Bronchial smooth muscle cell (primary cell): ENCODE data around the gene PCDHA8. TPM values are rescaled to one million over a fixed set of nuclear protein-coding genes. Genes with fewer than 3 reads are reported as not detected.

Source experiments
- total RNA-seq: library from RNA; depleted of rRNA; stranded (reverse); fragments of >200 nt; gene quantifications from 2 replicates; pipeline ENCODE4 v1.2.1, GENCODE V29; 2014

PCDHA8 gene
- total RNA-seq, 1 donor from 2014 or later: 0.16 TPM

Other genes starting within 250 kb of the PCDHA8 start
- gene CD14, start 208.0 kb upstream of the PCDHA8 start, total RNA-seq: 0.32 TPM in 1 of 2 replicates, not detected in the other
- gene TMCO6, start 201.7 kb upstream of the PCDHA8 start, total RNA-seq: 6.2 and 6.8 TPM in 2 replicates
- 94.2 and 102 TPM in 2 replicates for gene NDUFA2, start 193.6 kb upstream of the PCDHA8 start, total RNA-seq
- 130 and 168 TPM in 2 replicates for gene IK, start 193.4 kb upstream of the PCDHA8 start, total RNA-seq
- gene WDR55, start 176.3 kb upstream of the PCDHA8 start, total RNA-seq: 19.0 and 22.4 TPM in 2 replicates
- 0.16 and 0.17 TPM in 2 replicates for gene DND1, start 167.6 kb upstream of the PCDHA8 start, total RNA-seq
- 73.1 and 73.9 TPM in 2 replicates for gene HARS1, start 149.8 kb upstream of the PCDHA8 start, total RNA-seq
- gene HARS2, start 149.7 kb upstream of the PCDHA8 start, total RNA-seq: 27.0 and 34.0 TPM in 2 replicates
- gene ZMAT2, start 140.7 kb upstream of the PCDHA8 start, total RNA-seq: 69.5 and 93.2 TPM in 2 replicates
- gene PCDHA1, start 55.0 kb upstream of the PCDHA8 start, total RNA-seq: under 0.01 TPM in 2 replicates
- gene PCDHA2, start 46.3 kb upstream of the PCDHA8 start, total RNA-seq: under 0.01 TPM in 1 of 2 replicates, not detected in the other
- gene PCDHA3, start 40.1 kb upstream of the PCDHA8 start, total RNA-seq: 0.32 and 0.34 TPM in 2 replicates
- gene PCDHA4, start 34.1 kb upstream of the PCDHA8 start, total RNA-seq: 0.32 and 0.86 TPM in 2 replicates
- gene PCDHA5, start 19.6 kb upstream of the PCDHA8 start, total RNA-seq: under 0.01 and 0.09 TPM in 2 replicates
- 0.17 and 0.32 TPM in 2 replicates for gene PCDHA6, start 13.2 kb upstream of the PCDHA8 start, total RNA-seq
- 0.26 and 0.47 TPM in 2 replicates for gene PCDHA7, start 6.9 kb upstream of the PCDHA8 start, total RNA-seq
- 0.09 and 0.16 TPM in 2 replicates for gene PCDHA9, start 7.2 kb downstream of the PCDHA8 start, total RNA-seq
- under 0.01 and 0.26 TPM in 2 replicates for gene PCDHA10, start 14.7 kb downstream of the PCDHA8 start, total RNA-seq
- gene PCDHA11, start 27.8 kb downstream of the PCDHA8 start, total RNA-seq: 0.09 and 0.16 TPM in 2 replicates
- gene PCDHA12, start 34.1 kb downstream of the PCDHA8 start, total RNA-seq: under 0.01 TPM in 2 replicates
- 0.09 and 0.16 TPM in 2 replicates for gene PCDHA13, start 40.9 kb downstream of the PCDHA8 start, total RNA-seq
- under 0.01 and 0.09 TPM in 2 replicates for gene PCDHAC1, start 85.1 kb downstream of the PCDHA8 start, total RNA-seq
- gene PCDHAC2, start 125.3 kb downstream of the PCDHA8 start, total RNA-seq: under 0.01 and 0.09 TPM in 2 replicates
- not detected in 2 replicates for gene PCDHB1, start 210.2 kb downstream of the PCDHA8 start, total RNA-seq